CD4-positive, alpha-beta T cell (primary cell): ENCODE measurements around the gene NME8. TPM values are rescaled to one million over a fixed set of nuclear protein-coding genes. Genes with fewer than 3 reads are reported as not detected.
"Not testable (repeated sequence)": the region's sequence is repeated elsewhere in the genome, so short reads cannot be mapped to it uniquely, and the experiment has no call there.

ENCODE experiments used
- ATAC-seq: fragments of 200-7000 bp; cut with Tn5 transposase; one replicate; pipeline ENCODE4 v1.10.0; 2022; ENCODE audit warnings: mild to moderate bottlenecking; ENCODE audit not compliant: poor library complexity
- CTCF ChIA-PET: fragments of 350-600 bp; sonication (Branson Sonifier 250); formaldehyde crosslinking; loops from one replicate; lab custom pipeline; 2021; ENCODE audit warnings: antibody characterized with exemption, inconsistent platforms; lab: Charles Lee
- POLR2A ChIA-PET: fragments of 350-600 bp; sonication (Branson Sonifier 250); formaldehyde crosslinking; loops from one replicate; lab custom pipeline; 2021; ENCODE audit warnings: antibody characterized with exemption, inconsistent platforms; lab: Charles Lee
- DNase-seq, 14 experiments: peaks; one replicate each; pipeline ENCODE4 v3.0.0-alpha.2; 2013 to 2020; ENCODE audit warnings: mixed read lengths in 2 of 14
- H3K27ac ChIP-seq, 2 donors: one replicate each; pipeline versions ENCODE4 v1.5.1 to v1.7.0; 2013; ENCODE audit warnings: low read length in 2 of 2, low read depth in 1 of 2, mild to moderate bottlenecking in 1 of 2
- H3K27me3 ChIP-seq, 2 experiments: 1 replicate in 1 of 2; 2 replicates in 1 of 2; pipeline versions ENCODE4 v1.6.1 to v1.7.0; 2013; ENCODE audit warnings: low read length in 2 of 2, control low read depth in 1 of 2, mild to moderate bottlenecking in 1 of 2, moderate library complexity in 1 of 2; ENCODE audit not compliant: insufficient read depth in 2 of 2, control insufficient read depth in 1 of 2
- H3K36me3 ChIP-seq: one replicate; pipeline ENCODE4 v1.6.1; 2013; ENCODE audit warnings: low read length, control low read depth; ENCODE audit not compliant: insufficient read depth
- H3K4me1 ChIP-seq: one replicate; pipeline ENCODE4 v1.6.1; 2013; ENCODE audit warnings: low read length, control low read depth; ENCODE audit not compliant: insufficient read depth
- H3K4me3 ChIP-seq: one replicate; pipeline ENCODE4 v1.5.1; 2013; ENCODE audit warnings: mild to moderate bottlenecking, low read length, moderate library complexity
- H3K9me3 ChIP-seq, 2 experiments: 1 replicate in 1 of 2; 2 replicates in 1 of 2; pipeline versions ENCODE4 v1.6.1 to v1.7.0; 2013; ENCODE audit warnings: low read length in 2 of 2, mild to moderate bottlenecking in 2 of 2, control low read depth in 1 of 2, moderate library complexity in 1 of 2; ENCODE audit not compliant: control insufficient read depth in 1 of 2, insufficient read depth in 1 of 2
- H3K27ac Mint-ChIP-seq: one replicate; pipeline ENCODE4 v1.8.0; 2020; ENCODE audit warnings: mixed read lengths
- H3K27me3 Mint-ChIP-seq: one replicate; pipeline ENCODE4 v1.8.0; 2021; ENCODE audit warnings: mixed read lengths
- H3K36me3 Mint-ChIP-seq: one replicate; pipeline ENCODE4 v1.8.0; 2021; ENCODE audit warnings: low read depth, mixed read lengths
- H3K4me1 Mint-ChIP-seq: one replicate; pipeline ENCODE4 v1.8.0; 2021; ENCODE audit warnings: low read depth, mixed read lengths
- H3K4me3 Mint-ChIP-seq: one replicate; pipeline ENCODE4 v1.8.0; 2020; ENCODE audit warnings: mild to moderate bottlenecking, mixed read lengths
- H3K9me3 Mint-ChIP-seq: one replicate; pipeline ENCODE4 v1.8.0; 2020; ENCODE audit warnings: mixed read lengths
- intact Hi-C, 2 experiments: fragments of 100-400 bp; cut with DNase I in 1 of 2; cut with micrococcal nuclease in 1 of 2; formaldehyde crosslinking; loops; one replicate each; pipeline versions ENCODE4 v1.15.1 to v1.9.0; 2023 to 2025; cut with DNase I, micrococcal nuclease
- polyA plus RNA-seq, 2 donors: library from polyadenylated mRNA; unstranded; fragments of 120-200 nt; gene quantifications; one replicate each; pipeline ENCODE4 v1.2.1, GENCODE V29; 2013
- total RNA-seq, 174 experiments: library from RNA in 2 of 174; stranded (reverse) in 2 of 174; gene quantifications; one replicate each; pipeline ENCODE4 v1.2.3 and lab custom pipeline; 2021 to 2026
- TF ChIP-seq, protein P1 (sequence below): fragments of 200-600 bp; IDR thresholded peaks from one replicate; pipeline ENCODE4 v1.8.0; 2022; ENCODE audit warnings: antibody characterized with exemption, mild to moderate bottlenecking

The NME8 gene, protein sequence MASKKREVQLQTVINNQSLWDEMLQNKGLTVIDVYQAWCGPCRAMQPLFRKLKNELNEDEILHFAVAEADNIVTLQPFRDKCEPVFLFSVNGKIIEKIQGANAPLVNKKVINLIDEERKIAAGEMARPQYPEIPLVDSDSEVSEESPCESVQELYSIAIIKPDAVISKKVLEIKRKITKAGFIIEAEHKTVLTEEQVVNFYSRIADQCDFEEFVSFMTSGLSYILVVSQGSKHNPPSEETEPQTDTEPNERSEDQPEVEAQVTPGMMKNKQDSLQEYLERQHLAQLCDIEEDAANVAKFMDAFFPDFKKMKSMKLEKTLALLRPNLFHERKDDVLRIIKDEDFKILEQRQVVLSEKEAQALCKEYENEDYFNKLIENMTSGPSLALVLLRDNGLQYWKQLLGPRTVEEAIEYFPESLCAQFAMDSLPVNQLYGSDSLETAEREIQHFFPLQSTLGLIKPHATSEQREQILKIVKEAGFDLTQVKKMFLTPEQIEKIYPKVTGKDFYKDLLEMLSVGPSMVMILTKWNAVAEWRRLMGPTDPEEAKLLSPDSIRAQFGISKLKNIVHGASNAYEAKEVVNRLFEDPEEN
- not detected for total RNA-seq
- polyA plus RNA-seq (2013, experiment 1 of 2), result 0.68 TPM
- polyA plus RNA-seq (2013, experiment 2 of 2), result 1.1 TPM
- total RNA-seq (lab: John Stamatoyannopoulos, UW), result 0 to 1.7 (median 0.07) reads per million in 172 experiments

DNA sequence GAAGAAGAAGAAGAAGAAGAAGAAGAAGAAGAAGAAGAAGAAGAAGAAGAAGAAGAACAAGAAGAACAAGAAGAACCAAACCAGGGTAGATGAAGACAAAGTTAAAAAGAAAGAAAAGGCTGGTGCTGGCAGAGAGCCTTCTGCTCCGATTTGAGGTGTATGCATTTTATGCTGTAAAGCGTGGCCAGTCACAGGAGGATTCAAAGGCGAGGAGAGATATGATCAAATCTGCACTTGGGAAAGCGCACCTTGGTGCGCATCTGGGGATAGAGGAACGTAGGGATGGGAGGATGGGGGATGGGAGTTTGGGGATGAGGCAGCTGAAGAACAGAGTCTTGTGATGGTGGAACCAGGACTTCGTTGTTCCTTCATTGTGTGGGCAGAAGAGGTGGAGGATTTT, at the start of gene NME8:
Gene NME8 (plus strand): TSS at position 301 of the 400 bp plus-strand sequence. CDS start 1,670 bp downstream, outside the sequence.
- TF ChIP-seq, protein P1, sequence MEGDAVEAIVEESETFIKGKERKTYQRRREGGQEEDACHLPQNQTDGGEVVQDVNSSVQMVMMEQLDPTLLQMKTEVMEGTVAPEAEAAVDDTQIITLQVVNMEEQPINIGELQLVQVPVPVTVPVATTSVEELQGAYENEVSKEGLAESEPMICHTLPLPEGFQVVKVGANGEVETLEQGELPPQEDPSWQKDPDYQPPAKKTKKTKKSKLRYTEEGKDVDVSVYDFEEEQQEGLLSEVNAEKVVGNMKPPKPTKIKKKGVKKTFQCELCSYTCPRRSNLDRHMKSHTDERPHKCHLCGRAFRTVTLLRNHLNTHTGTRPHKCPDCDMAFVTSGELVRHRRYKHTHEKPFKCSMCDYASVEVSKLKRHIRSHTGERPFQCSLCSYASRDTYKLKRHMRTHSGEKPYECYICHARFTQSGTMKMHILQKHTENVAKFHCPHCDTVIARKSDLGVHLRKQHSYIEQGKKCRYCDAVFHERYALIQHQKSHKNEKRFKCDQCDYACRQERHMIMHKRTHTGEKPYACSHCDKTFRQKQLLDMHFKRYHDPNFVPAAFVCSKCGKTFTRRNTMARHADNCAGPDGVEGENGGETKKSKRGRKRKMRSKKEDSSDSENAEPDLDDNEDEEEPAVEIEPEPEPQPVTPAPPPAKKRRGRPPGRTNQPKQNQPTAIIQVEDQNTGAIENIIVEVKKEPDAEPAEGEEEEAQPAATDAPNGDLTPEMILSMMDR, result no peak
- Mint-ChIP-seq H3K4me3 (no peak within 1 kb of the TSS), H3K9me3 (peaks cover 3% of the 10 kb centered on the region), H3K27ac (no peak within 1 kb of the TSS), H3K36me3 (no peaks in the 10 kb centered on the region), H3K4me1 (no peaks in the 10 kb centered on the region), H3K27me3 (peaks cover 4% of the 10 kb centered on the region)
- Histone ChIP-seq H3K36me3 (no peaks in the 10 kb centered on the region), H3K27ac (no peak within 1 kb of the TSS), H3K4me1 (no peaks in the 10 kb centered on the region), H3K4me3 (no peak within 1 kb of the TSS), H3K9me3 (peaks cover 7 to 13% of the 10 kb centered on the region in 2 experiments), H3K27me3 (no peaks in the 10 kb centered on the region)
- no peak for DNase-seq
- intact Hi-C loops, result no loop called here
- ChIA-PET CTCF (no interaction called here), POLR2A (no interaction called here)
- ATAC-seq, result no peak

DNA sequence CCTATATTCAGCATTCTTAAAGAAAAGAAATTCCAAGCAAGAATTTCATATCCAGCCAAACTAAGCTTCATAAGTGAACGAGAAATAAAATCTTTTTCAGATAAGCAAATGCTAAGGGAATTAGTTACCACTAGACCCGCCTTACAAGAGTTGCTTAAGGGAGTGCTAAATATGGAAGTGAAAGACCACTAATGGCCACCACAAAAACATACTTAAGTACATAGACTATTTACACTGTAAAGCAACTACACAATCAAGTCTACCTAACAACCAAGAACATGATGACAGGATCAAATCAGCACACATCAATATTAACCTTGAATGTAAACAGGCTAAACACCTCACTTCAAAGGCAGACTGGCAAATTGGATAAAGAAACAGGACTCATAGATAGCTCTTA, 42.2 kb upstream of the NME8 start:
- Mint-ChIP-seq H3K36me3 (no peaks in the 10 kb centered on the region), H3K27ac (no peak overlapping the region), H3K9me3 (peaks cover 2% of the 10 kb centered on the region), H3K4me3 (no peak overlapping the region), H3K27me3 (peaks cover 27% of the 10 kb centered on the region), H3K4me1 (no peaks in the 10 kb centered on the region)
- CTCF ChIA-PET, result no interaction called here
- no peaks in the 10 kb centered on the region for H3K36me3 ChIP-seq
- ATAC-seq, result no peak
- TF ChIP-seq, protein P1, result no peak
- DNase-seq, result no peak
- POLR2A ChIA-PET, result no interaction called here
- peaks cover 7% of the 10 kb centered on the region in 2 experiments for H3K27me3 ChIP-seq
- H3K4me3 ChIP-seq, result no peak overlapping the region
- no peaks in the 10 kb centered on the region for H3K4me1 ChIP-seq
- no peak overlapping the region for H3K27ac ChIP-seq
- intact Hi-C loops, result no loop called here
- H3K9me3 ChIP-seq, result peaks cover 0 to 6% of the 10 kb centered on the region in 2 experiments

DNA sequence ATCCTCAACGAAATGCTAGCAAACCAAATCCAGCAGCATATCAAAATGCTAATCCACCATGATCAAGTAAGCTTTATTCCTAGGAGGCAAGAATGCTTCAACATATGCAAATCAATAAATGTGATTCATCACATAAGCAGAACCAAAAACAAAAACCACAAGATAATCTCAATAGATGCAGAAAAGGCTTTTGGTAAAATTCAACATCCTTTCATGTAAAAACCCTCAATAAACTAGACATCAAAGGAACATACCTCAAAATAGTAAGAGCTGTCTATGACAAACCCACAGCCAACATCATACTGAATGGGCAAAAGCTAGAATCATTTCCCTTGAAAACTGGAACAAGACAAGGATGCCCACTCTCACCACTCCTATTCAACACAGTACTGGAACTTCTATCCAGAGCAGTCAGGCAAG, 36.2 kb upstream of the NME8 start:
- H3K4me1 ChIP-seq, H3K27ac ChIP-seq, H3K9me3 ChIP-seq, H3K36me3 ChIP-seq, DNase-seq, H3K36me3 Mint-ChIP-seq, H3K27me3 ChIP-seq, POLR2A ChIA-PET, CTCF ChIA-PET, intact Hi-C loops, H3K4me3 ChIP-seq, H3K27me3 Mint-ChIP-seq, H3K4me1 Mint-ChIP-seq, H3K27ac Mint-ChIP-seq, H3K4me3 Mint-ChIP-seq, ATAC-seq, H3K9me3 Mint-ChIP-seq: not testable (repeated sequence)
